ENCODE data around the gene HIRIP3.

HIRIP3 gene

DNA sequence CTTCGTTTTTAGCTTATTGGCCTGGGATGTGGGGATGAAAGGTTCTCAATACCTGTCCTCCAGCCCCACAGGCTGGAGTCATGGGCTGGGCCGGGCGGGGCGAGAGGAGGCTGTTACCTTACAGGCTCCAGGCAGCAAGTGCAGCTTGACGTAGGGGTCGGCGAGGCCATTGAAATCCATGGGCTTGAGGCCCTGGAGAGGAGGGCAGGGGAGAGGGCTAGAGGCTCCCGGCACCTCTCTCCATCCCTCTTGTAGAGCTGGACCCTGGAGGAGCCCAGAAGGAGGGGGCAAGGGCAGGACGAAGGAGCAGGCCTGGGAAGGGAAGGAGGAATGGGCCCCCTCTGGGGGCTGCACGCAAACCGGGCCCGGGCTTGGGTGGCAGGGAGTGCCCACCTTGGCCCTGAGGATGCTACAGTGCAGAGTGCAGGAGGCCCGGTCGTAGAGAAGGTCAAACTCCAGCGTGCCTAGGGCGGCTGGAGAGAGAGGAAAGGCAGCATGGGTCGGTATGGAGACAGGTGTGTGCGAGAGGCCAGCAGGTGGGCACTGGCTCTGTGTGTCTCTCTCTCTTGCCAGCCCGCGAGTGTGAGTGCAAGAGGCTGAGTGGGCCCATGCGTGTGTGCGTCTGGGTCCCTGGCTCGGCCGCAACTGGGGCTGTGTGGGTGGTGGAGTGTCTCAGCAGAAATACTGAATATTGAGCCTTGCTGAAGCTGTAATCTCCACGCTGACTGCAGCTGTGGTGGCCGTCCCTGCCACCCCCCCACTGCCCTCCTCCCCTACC, 13.9 kb upstream of the HIRIP3 start:
- H3K27ac Mint-ChIP-seq = no peak overlapping the region
- H3K27me3 Mint-ChIP-seq = peaks cover 18% of the 10 kb centered on the region
- ATAC-seq (no peak), DNase-seq (no peak)
- H3K9me3 Mint-ChIP-seq = no peaks in the 10 kb centered on the region
- H3K4me1 Mint-ChIP-seq = peaks cover 8% of the 10 kb centered on the region
- peak overlapping the region; percentile 11 for H3K4me3 Mint-ChIP-seq
- no peaks in the 10 kb centered on the region for H3K36me3 Mint-ChIP-seq (ENCODE audit: low read depth)

DNA sequence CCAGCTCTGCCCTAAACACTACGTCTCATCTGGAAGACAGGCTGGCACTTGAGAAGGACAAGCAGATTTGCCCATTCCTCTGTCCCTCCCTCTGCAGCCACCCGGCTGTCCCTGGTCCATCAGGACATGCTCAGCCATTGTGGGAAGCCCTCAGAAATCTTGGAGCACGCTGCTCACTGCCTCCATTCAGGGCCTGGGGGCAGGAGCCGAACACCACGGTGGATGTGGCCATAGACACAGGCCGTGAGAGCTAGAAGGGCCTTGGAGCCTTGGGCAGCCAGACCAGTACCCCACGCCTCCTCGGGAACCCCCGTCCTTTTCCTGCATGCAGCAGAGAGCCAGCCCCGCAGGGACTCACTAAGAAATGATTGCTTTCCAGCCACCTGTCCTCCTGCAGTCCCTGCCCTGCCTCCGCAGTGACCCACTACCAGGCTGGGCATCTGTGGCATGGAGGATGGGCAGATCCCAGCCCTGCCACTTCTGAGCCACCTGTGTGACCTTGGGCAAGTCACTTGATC, 12.0 kb upstream of the HIRIP3 start:
- H3K4me1 Mint-ChIP-seq = peaks cover 8% of the 10 kb centered on the region
- H3K27me3 Mint-ChIP-seq = peaks cover 18% of the 10 kb centered on the region
- ATAC-seq (no peak), DNase-seq (no peak)
- H3K4me3 Mint-ChIP-seq = no peak overlapping the region
- no peak overlapping the region for H3K27ac Mint-ChIP-seq
- H3K9me3 Mint-ChIP-seq = no peaks in the 10 kb centered on the region
- no peaks in the 10 kb centered on the region for H3K36me3 Mint-ChIP-seq (ENCODE audit: low read depth)

DNA sequence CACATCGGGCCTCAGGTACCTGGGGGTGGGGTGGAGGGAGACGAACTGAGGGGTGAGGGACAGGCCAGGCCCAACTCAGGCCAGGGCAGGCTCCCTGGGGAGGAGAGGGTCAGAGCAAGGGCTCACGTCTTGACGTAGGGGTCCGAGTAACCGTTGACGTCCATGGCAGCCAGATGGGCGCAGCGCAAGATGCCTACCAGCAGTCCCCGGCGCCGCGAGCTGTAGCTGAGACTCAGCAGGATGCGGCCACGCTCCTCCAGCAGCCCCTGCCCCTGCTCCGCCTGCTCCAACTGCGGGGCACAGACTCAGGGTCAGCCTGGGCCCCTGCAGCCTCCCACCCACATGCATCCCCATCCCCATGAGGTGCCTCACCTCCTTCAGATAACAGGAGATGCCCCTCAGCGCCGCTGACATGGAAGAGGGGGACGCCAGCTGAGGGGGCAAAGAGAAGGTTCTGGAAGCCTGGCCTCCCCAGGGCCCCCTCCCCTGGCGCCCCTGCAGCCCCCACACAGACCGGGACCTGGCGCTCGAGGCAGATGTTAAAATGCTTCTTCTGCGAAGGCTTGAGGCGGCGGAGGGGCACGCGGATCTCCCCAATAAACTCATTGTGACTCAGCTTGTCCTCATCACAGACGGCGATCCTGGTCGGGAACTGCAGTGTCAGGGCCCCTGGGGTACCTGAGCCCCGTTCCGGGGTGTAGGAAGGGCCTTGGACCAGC, 11.4 kb upstream of the HIRIP3 start:
- Mint-ChIP-seq H3K9me3 (no peaks in the 10 kb centered on the region), H3K4me1 (peaks cover 5% of the 10 kb centered on the region), H3K36me3 (ENCODE audit: low read depth) (peaks cover 2% of the 10 kb centered on the region), H3K27me3 (peaks cover 12% of the 10 kb centered on the region), H3K27ac (no peak overlapping the region), H3K4me3 (no peak overlapping the region)
- DNase-seq = no peak
- no peak for ATAC-seq

DNA sequence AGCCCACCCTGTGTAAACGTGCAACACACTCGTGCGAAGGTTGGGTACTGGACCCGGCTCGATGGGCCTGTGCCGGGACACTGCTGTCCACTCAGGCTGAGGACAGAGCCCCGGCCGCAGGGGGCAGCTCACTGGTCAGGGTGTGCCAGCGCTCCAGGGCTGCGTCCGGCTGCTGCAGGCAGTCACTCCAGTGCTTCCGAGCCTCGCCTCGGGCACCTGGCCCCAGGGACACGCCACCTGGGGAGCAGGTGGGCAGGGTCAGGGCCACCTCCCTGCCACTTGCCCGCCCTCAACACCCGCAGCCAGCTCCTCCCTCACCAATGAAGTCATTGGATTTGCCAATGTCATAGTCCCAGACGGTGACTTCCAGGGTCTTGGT, 10.7 kb upstream of the HIRIP3 start:
- DNase-seq (no peak), ATAC-seq (no peak)
- Mint-ChIP-seq H3K4me1 (peaks cover 5% of the 10 kb centered on the region), H3K36me3 (ENCODE audit: low read depth) (peaks cover 2% of the 10 kb centered on the region), H3K27me3 (peaks cover 12% of the 10 kb centered on the region), H3K4me3 (no peak overlapping the region), H3K9me3 (no peaks in the 10 kb centered on the region), H3K27ac (no peak overlapping the region)

- ATAC-seq (peak; percentile 42), DNase-seq (peak; percentile 30)
- Mint-ChIP-seq H3K4me1 (peaks cover 4% of the 10 kb centered on the region), H3K27ac (no peak overlapping the region), H3K9me3 (no peaks in the 10 kb centered on the region), H3K27me3 (peaks cover 11% of the 10 kb centered on the region), H3K36me3 (ENCODE audit: low read depth) (peaks cover 2% of the 10 kb centered on the region), H3K4me3 (no peak overlapping the region)
These were observed 10.1 kb upstream of the HIRIP3 start for GRCh38 chr16:30005341-30006094.

DNA sequence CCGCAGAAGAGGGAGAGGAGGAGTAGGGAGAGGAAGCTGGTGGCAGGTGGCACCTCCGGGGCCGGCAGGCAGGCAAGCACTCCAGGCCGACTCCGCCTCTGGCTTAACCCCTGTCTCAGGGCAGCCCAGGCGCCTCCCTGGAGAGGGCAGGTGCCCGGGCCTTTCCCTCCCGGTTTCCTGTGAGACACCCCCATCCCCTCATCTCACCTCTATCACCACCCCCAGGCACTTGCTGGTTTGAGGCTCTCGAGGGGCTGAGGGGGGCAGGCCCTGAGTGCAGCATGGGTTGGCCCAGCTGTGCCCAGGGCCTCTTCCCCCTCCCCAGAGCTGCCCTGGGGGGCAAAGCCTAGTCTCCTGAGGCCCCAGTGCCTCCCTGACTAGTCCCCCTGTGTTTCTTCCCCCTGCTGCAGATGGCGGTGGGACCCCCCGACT, 9.4 kb upstream of the HIRIP3 start:
- Mint-ChIP-seq H3K27ac (no peak overlapping the region), H3K4me3 (no peak overlapping the region)
- peak; percentile 16 for ATAC-seq

DNA sequence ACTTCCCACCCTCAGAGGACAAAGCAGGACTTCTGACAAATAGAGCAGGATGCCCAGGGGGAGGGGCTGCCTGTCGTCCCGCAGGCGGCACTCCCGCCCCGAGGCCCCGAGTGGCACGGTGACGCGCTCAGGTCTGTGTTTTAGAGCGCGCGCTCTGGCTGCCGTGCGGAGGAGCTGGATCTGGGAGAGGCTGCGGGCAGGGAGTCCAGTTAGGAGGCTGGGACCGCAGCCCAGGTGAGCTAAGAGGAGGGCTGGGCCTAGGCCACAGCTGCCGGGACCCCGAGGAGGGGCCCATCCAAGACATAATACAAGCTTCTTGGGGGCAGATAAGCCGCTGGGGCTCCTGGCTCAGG, 9.0 kb upstream of the HIRIP3 start:
- Mint-ChIP-seq H3K9me3 (no peaks in the 10 kb centered on the region), H3K36me3 (ENCODE audit: low read depth) (peaks cover 2% of the 10 kb centered on the region), H3K27ac (no peak overlapping the region), H3K4me3 (no peak overlapping the region), H3K4me1 (no peaks in the 10 kb centered on the region), H3K27me3 (peaks cover under 1% of the 10 kb centered on the region)
- DNase-seq (no peak), ATAC-seq (no peak)

More for the DNA sequence above, 9.4 kb upstream of the HIRIP3 start:
- Mint-ChIP-seq H3K36me3 (ENCODE audit: low read depth) (peaks cover 2% of the 10 kb centered on the region), H3K9me3 (no peaks in the 10 kb centered on the region), H3K27me3 (peaks cover 5% of the 10 kb centered on the region), H3K4me1 (no peaks in the 10 kb centered on the region)
- no peak for DNase-seq

GRCh38 chr16:30003670-30004423, 8.4 kb upstream of the HIRIP3 start:
- Mint-ChIP-seq H3K27me3 (no peaks in the 10 kb centered on the region), H3K36me3 (ENCODE audit: low read depth) (peaks cover 2% of the 10 kb centered on the region), H3K4me1 (no peaks in the 10 kb centered on the region), H3K27ac (no peak overlapping the region), H3K4me3 (no peak overlapping the region), H3K9me3 (no peaks in the 10 kb centered on the region)
- DNase-seq = no peak
- no peak for ATAC-seq

- Mint-ChIP-seq H3K4me3 (no peak overlapping the region), H3K4me1 (peaks cover 5% of the 10 kb centered on the region), H3K27ac (no peak overlapping the region), H3K27me3 (no peaks in the 10 kb centered on the region), H3K9me3 (no peaks in the 10 kb centered on the region), H3K36me3 (ENCODE audit: low read depth) (peaks cover 9% of the 10 kb centered on the region)
- DNase-seq (no peak), ATAC-seq (no peak)
These were observed 7.4 kb upstream of the HIRIP3 start for GRCh38 chr16:30002614-30003346.

DNA sequence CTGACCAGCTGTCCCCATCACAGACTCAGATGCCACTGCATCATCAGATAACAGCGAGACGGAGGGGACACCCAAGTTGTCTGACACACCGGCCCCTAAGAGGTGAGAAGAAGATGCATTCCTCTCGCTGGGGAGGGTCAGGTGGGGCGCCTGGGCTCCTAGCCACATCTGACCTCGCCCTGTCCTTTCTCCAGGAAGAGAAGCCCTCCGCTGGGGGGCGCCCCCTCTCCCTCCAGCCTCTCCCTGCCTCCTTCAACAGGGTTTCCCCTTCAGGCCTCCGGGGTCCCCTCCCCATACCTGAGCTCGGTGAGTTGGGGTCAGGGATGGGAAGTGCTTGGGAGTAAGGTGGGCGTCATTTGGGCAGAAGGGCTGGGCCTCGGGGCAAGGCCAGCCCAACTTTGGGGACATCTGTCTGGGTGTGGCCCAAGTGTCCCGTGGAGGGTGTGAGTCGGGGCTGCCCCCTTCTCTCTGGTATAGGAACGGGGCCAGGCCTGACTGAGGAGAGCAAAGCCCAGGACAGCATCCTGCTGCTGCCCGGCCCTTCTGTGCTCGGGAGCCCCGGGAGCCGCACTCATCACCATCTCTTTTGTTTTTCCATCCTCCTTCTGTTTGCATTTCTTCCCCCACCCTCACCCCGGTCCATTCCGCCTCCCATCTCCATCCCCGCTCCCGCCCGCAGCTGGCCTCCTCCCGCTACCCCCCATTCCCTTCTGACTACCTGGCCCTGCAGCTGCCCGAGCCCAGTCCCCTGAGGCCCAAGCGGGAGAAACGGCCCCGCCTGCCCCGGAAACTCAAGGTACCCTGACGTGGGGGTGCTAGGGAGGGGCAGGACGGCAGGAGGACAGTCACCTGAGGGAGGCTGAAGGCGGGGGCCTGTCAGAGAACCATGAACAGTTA, 5.6 kb upstream of the HIRIP3 start:
- Mint-ChIP-seq H3K4me3 (no peak overlapping the region), H3K27me3 (no peaks in the 10 kb centered on the region), H3K27ac (no peak overlapping the region), H3K36me3 (ENCODE audit: low read depth) (peaks cover 19% of the 10 kb centered on the region), H3K9me3 (no peaks in the 10 kb centered on the region), H3K4me1 (peaks cover 12% of the 10 kb centered on the region)
- DNase-seq (no peak), ATAC-seq (no peak)

- no peak overlapping the region for H3K4me3 Mint-ChIP-seq
- no peaks in the 10 kb centered on the region for H3K9me3 Mint-ChIP-seq
- H3K27me3 Mint-ChIP-seq = no peaks in the 10 kb centered on the region
- no peak for ATAC-seq
- H3K27ac Mint-ChIP-seq = no peak overlapping the region
- peaks cover 22% of the 10 kb centered on the region for H3K36me3 Mint-ChIP-seq (ENCODE audit: low read depth)
- peaks cover 25% of the 10 kb centered on the region for H3K4me1 Mint-ChIP-seq
- no peak for DNase-seq
These were observed 4.2 kb upstream of the HIRIP3 start for GRCh38 chr16:29999605-30000004.

DNA sequence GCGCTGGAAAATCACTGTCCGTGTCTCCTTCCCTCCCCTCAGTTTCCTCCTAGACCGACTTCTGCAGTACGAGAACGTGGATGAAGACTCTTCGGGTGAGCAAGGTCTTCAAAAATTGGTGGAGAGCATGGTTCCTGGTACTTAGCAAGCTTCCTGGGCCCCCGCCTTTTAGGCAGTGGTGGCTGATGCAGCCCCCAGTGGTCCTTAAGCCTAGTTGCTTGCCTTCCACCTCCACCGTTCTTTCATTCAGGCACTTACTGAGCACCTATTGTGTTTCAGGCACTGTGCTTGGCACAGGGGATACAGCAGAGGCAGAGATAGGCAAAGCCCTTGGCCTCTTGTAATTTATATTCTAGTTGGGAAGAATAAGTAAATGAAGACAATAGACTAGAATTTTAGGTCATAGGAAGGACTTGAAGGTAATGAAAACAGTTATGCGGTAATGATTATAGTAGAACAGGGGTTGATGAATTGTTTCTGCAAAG, 1.4 kb upstream of the HIRIP3 start:
- peak overlapping the region; percentile 97 for H3K4me3 Mint-ChIP-seq
- H3K9me3 Mint-ChIP-seq = no peaks in the 10 kb centered on the region
- peaks cover 25% of the 10 kb centered on the region for H3K36me3 Mint-ChIP-seq (ENCODE audit: low read depth)
- no peaks in the 10 kb centered on the region for H3K27me3 Mint-ChIP-seq
- peak overlapping the region; percentile 99 for H3K27ac Mint-ChIP-seq
- ATAC-seq (no peak), DNase-seq (no peak)
- peaks cover 33% of the 10 kb centered on the region for H3K4me1 Mint-ChIP-seq
